HepG2 (cell line): Measurements from ENCODE around the gene ENPP7. TPM values are rescaled to one million over a fixed set of nuclear protein-coding genes. Genes with fewer than 3 reads are reported as not detected.

Experiments used
- AGO1 ChIP-seq: fragments of 200-400 bp; formaldehyde crosslinking; IDR thresholded peaks from 2 replicates; pipeline ENCODE4 v1.6.1; 2017; ENCODE audit warnings: mild to moderate bottlenecking, low read depth, low read length, moderate library complexity; ENCODE audit not compliant: poor library complexity, severe bottlenecking
- ETV5 ChIP-seq: IDR thresholded peaks from 2 replicates; pipeline ENCODE4 v1.6.1; 2018; ENCODE audit warnings: missing biosample characterization, missing genetic modification reagents, inconsistent platforms, borderline replicate concordance
- FLYWCH1 ChIP-seq: sonication (generic); formaldehyde crosslinking; IDR thresholded peaks from 2 replicates; pipeline ENCODE4 v1.8.1; 2023; ENCODE audit warnings: mild to moderate bottlenecking, missing genetic modification reagents
- GATAD2A ChIP-seq: IDR thresholded peaks from 2 replicates; pipeline ENCODE4 v1.6.1; 2016
- IKZF4 ChIP-seq: sonication (generic); formaldehyde crosslinking; IDR thresholded peaks from 2 replicates; pipeline ENCODE4 v1.5.1; 2020; ENCODE audit warnings: borderline replicate concordance, mild to moderate bottlenecking, low read depth, missing genetic modification reagents; ENCODE audit errors: not compliant biosample characterization
- JUN ChIP-seq: sonication (generic); formaldehyde crosslinking; IDR thresholded peaks from 2 replicates; pipeline ENCODE4 v1.4.0; 2020; ENCODE audit warnings: mild to moderate bottlenecking, missing genetic modification reagents
- ZBTB42 ChIP-seq: sonication (generic); formaldehyde crosslinking; IDR thresholded peaks from 2 replicates; pipeline ENCODE4 v1.5.0; 2020; ENCODE audit warnings: mild to moderate bottlenecking, missing genetic modification reagents
- ZFP90 ChIP-seq: sonication (generic); formaldehyde crosslinking; IDR thresholded peaks from 2 replicates; pipeline ENCODE4 v1.8.0; 2022; ENCODE audit warnings: missing genetic modification reagents, mild to moderate bottlenecking, inconsistent platforms, borderline replicate concordance
- ZFX ChIP-seq: sonication (generic); formaldehyde crosslinking; IDR thresholded peaks from 2 replicates; pipeline ENCODE4 v1.4.0; 2020; ENCODE audit warnings: mild to moderate bottlenecking, low read depth, missing genetic modification reagents, moderate library complexity
- ZNF12 ChIP-seq: sonication (generic); formaldehyde crosslinking; IDR thresholded peaks from 2 replicates; pipeline ENCODE4 v1.5.0; 2020; ENCODE audit warnings: missing genetic modification reagents
- ZNF224 ChIP-seq: sonication (generic); formaldehyde crosslinking; IDR thresholded peaks from 2 replicates; pipeline ENCODE4 v1.5.0; 2020; ENCODE audit warnings: mild to moderate bottlenecking, missing genetic modification reagents
- ZNF430 ChIP-seq: sonication (generic); formaldehyde crosslinking; IDR thresholded peaks from 2 replicates; pipeline ENCODE4 v1.9.0; 2021; ENCODE audit warnings: mild to moderate bottlenecking, missing genetic modification reagents
- polyA plus RNA-seq, 8 experiments: library from polyadenylated mRNA; depleted of rRNA in 3 of 8; stranded (reverse) in 7 of 8; unstranded in 1 of 8; fragments of >200 nt; fragmentation: Illumina TruSeq in 4 of 8; extraction: Trizol in 4 of 8; gene quantifications; 2 replicates each; pipeline versions ENCODE4 v1.2.1 to v1.2.3, GENCODE V29; 2011 to 2016; ENCODE audit warnings: low read depth in 4 of 8, missing spikeins in 1 of 8, mixed read lengths in 1 of 8; ENCODE audit not compliant: insufficient read depth in 1 of 8
- total RNA-seq, 5 experiments: library from RNA; depleted of rRNA; stranded (reverse); fragments of >200 nt; fragmentation: Illumina TruSeq; extraction: Trizol; gene quantifications; 2 replicates each; pipeline ENCODE4 v1.2.3, GENCODE V29; 2016; ENCODE audit warnings: low read depth in 1 of 5
- TF ChIP-seq, protein P1 (sequence below): sonication (generic); formaldehyde crosslinking; IDR thresholded peaks from 2 replicates; pipeline ENCODE4 v1.8.1; 2023; ENCODE audit warnings: mild to moderate bottlenecking, moderate library complexity, missing genetic modification reagents
- TF ChIP-seq, protein P2 (sequence below): sonication (generic); formaldehyde crosslinking; IDR thresholded peaks from 2 replicates; pipeline ENCODE4 v1.5.1; 2020; ENCODE audit warnings: mild to moderate bottlenecking, missing genetic modification reagents, moderate library complexity
- TF ChIP-seq, protein P3 (sequence below): sonication (generic); formaldehyde crosslinking; IDR thresholded peaks from 2 replicates; pipeline ENCODE4 v1.4.0; 2020; ENCODE audit warnings: missing genetic modification reagents, borderline replicate concordance
- TF ChIP-seq, protein P4 (sequence below): conservative IDR thresholded peaks from 2 replicates; pipeline ENCODE4 v1.6.1; 2018; ENCODE audit warnings: missing genetic modification reagents
- TF ChIP-seq, protein P5 (sequence below): sonication (generic); formaldehyde crosslinking; IDR thresholded peaks from 2 replicates; pipeline ENCODE4 v1.5.0; 2020; ENCODE audit warnings: mild to moderate bottlenecking, missing genetic modification reagents

Gene ENPP7
- total and polyA plus RNA-seq, 2 of the 13 experiments (the other 11 are each of a cell fraction or from before 2014, with no cell fraction given): 1.1 to 2.2 TPM

DNA sequence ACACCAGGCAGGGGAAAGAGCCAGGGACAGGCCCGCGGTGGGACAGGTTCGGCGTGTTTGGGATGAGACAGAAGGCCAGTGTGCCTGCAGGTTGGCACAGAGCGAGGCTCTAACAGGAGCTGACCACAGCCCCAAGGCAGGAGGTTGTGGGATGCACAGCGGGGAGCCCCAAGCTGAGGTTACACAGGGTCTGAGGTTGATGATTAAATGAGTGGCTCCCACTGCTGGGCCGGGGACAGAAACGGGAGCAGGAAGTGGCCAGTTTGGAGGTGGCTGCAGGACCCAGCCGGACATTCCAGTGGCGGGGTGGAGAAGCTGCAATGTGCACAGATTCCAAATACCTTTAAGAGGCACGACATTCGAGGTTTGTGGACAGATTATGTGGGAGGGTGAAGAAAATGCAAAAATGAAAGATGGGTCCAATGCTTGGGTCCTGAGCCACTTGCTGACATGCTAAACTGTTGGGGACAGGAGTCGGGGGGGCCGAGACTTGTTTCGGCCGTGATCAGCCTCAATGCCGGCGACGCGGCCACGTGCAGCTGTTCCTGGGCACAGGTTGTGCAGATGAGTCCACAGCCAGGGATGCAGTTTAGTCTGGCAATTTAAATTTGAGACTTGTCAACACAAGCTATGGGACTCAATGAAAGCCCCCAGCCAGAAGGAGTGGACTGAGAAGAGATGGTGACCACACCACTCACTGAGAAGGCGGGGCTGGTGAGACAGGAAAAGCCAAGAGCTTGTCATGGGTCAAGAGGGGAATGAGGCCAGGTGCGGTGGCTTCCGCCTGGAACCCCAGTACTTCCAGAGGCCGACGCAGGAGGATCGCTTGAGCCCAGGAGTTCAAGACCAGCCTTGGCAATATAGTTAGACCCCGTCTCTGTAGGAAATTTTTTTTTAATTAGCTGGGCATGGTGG lies 8.7 kb downstream of the ENPP7 start (continued):
- TF ChIP-seq, protein P1, sequence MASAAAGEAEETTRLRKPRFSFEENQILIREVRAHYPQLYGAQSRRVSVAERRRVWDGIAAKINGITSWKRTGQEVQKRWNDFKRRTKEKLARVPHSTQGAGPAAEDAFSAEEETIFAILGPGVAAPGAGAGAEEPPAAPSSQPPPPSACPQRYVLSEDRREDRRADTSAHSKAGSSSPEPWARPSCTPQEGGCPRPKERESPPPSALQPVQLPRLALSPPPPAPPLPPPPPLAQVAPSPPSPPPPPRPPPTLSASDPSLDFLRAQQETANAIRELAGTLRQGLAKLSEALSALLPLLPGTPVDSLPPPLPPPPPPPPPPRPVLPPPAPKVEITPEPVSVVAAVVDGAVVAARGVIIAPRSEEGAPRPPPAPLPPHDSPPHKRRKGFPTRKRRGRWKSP: 0 out of 2 replicates have a peak, but pooled peaks have one; percentile 32
- no peak for TF ChIP-seq JUN
- TF ChIP-seq ZNF12 (CRISPR knock-in tag): no peak
- TF ChIP-seq ZNF224: peak; percentile 84; the same call in 1 of the 2 replicates
- TF ChIP-seq GATAD2A (CRISPR knock-in tag): no peak; the same call in 1 of the 2 replicates
- peak; percentile 70; the same call in 1 of the 2 replicates for TF ChIP-seq ETV5
- TF ChIP-seq IKZF4: no peak
- 0 out of 2 replicates have a peak, but pooled peaks have one; percentile 29 for TF ChIP-seq FLYWCH1 (CRISPR knock-in tag)
- peak; percentile 40 for TF ChIP-seq ZFX (CRISPR knock-in tag)
- no peak for TF ChIP-seq ZBTB42 (CRISPR knock-in tag)
- TF ChIP-seq, protein P2, sequence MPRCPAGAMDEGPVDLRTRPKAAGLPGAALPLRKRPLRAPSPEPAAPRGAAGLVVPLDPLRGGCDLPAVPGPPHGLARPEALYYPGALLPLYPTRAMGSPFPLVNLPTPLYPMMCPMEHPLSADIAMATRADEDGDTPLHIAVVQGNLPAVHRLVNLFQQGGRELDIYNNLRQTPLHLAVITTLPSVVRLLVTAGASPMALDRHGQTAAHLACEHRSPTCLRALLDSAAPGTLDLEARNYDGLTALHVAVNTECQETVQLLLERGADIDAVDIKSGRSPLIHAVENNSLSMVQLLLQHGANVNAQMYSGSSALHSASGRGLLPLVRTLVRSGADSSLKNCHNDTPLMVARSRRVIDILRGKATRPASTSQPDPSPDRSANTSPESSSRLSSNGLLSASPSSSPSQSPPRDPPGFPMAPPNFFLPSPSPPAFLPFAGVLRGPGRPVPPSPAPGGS: 0 out of 2 replicates have a peak, but pooled peaks have one; percentile 31
- TF ChIP-seq AGO1: peak; percentile 20
- TF ChIP-seq, protein P3, sequence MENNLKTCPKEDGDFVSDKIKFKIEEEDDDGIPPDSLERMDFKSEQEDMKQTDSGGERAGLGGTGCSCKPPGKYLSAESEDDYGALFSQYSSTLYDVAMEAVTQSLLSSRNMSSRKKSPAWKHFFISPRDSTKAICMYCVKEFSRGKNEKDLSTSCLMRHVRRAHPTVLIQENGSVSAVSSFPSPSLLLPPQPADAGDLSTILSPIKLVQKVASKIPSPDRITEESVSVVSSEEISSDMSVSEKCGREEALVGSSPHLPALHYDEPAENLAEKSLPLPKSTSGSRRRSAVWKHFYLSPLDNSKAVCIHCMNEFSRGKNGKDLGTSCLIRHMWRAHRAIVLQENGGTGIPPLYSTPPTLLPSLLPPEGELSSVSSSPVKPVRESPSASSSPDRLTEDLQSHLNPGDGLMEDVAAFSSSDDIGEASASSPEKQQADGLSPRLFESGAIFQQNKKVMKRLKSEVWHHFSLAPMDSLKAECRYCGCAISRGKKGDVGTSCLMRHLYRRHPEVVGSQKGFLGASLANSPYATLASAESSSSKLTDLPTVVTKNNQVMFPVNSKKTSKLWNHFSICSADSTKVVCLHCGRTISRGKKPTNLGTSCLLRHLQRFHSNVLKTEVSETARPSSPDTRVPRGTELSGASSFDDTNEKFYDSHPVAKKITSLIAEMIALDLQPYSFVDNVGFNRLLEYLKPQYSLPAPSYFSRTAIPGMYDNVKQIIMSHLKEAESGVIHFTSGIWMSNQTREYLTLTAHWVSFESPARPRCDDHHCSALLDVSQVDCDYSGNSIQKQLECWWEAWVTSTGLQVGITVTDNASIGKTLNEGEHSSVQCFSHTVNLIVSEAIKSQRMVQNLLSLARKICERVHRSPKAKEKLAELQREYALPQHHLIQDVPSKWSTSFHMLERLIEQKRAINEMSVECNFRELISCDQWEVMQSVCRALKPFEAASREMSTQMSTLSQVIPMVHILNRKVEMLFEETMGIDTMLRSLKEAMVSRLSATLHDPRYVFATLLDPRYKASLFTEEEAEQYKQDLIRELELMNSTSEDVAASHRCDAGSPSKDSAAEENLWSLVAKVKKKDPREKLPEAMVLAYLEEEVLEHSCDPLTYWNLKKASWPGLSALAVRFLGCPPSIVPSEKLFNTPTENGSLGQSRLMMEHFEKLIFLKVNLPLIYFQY (CRISPR knock-in tag): no peak
- TF ChIP-seq ZFP90 (CRISPR knock-in tag): 0 out of 2 replicates have a peak, but pooled peaks have one; percentile 21
- TF ChIP-seq, protein P4, sequence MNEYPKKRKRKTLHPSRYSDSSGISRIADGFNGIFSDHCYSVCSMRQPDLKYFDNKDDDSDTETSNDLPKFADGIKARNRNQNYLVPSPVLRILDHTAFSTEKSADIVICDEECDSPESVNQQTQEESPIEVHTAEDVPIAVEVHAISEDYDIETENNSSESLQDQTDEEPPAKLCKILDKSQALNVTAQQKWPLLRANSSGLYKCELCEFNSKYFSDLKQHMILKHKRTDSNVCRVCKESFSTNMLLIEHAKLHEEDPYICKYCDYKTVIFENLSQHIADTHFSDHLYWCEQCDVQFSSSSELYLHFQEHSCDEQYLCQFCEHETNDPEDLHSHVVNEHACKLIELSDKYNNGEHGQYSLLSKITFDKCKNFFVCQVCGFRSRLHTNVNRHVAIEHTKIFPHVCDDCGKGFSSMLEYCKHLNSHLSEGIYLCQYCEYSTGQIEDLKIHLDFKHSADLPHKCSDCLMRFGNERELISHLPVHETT (CRISPR knock-in tag): no peak
- TF ChIP-seq ZNF430 (CRISPR knock-in tag): peak; percentile 45; the same call in 1 of the 2 replicates
- TF ChIP-seq, protein P5, sequence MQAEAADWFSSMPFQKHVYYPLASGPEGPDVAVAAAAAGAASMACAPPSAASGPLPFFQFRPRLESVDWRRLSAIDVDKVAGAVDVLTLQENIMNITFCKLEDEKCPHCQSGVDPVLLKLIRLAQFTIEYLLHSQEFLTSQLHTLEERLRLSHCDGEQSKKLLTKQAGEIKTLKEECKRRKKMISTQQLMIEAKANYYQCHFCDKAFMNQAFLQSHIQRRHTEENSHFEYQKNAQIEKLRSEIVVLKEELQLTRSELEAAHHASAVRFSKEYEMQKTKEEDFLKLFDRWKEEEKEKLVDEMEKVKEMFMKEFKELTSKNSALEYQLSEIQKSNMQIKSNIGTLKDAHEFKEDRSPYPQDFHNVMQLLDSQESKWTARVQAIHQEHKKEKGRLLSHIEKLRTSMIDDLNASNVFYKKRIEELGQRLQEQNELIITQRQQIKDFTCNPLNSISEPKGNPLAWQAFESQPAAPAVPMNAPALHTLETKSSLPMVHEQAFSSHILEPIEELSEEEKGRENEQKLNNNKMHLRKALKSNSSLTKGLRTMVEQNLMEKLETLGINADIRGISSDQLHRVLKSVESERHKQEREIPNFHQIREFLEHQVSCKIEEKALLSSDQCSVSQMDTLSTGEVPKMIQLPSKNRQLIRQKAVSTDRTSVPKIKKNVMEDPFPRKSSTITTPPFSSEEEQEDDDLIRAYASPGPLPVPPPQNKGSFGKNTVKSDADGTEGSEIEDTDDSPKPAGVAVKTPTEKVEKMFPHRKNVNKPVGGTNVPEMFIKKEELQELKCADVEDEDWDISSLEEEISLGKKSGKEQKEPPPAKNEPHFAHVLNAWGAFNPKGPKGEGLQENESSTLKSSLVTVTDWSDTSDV (CRISPR knock-in tag): peak; percentile 72; the same call in 1 of the 2 replicates
